ENCODE measurements around the gene LRRC74B.

LRRC74B gene

GRCh38 chr22:21105294-21105693 lies 59.5 kb downstream of the LRRC74B start:
- DNase-seq: no peak

- no peak for DNase-seq
These were observed 60.3 kb downstream of the LRRC74B start for GRCh38 chr22:21106000-21106399.

- no peak for DNase-seq
These were observed 62.8 kb downstream of the LRRC74B start for GRCh38 chr22:21108379-21109115.
